H9 (cell line): Measurements from ENCODE around the gene ANO3. TPM values are rescaled to one million over a fixed set of nuclear protein-coding genes. Genes with fewer than 3 reads are reported as not detected.

ENCODE experiments used
- DNase-seq: peaks from one replicate; pipeline ENCODE4 v3.0.0-alpha.2; 2017
- H2AFZ ChIP-seq: one replicate; pipeline ENCODE4 v1.6.1; 2013; ENCODE audit warnings: mild to moderate bottlenecking, low read length, control low read depth, moderate library complexity
- H2AK5ac ChIP-seq: 2 replicates; pipeline ENCODE4 v1.6.1; 2013; ENCODE audit warnings: low read length, control low read depth, mixed read lengths; ENCODE audit not compliant: insufficient read length
- H2BK120ac ChIP-seq: one replicate; pipeline ENCODE4 v1.6.1; 2013; ENCODE audit warnings: low read depth, mild to moderate bottlenecking, low read length, control low read depth, inconsistent platforms; ENCODE audit not compliant: poor library complexity, severe bottlenecking
- H2BK12ac ChIP-seq: 2 replicates; pipeline ENCODE4 v1.6.1; 2013; ENCODE audit warnings: low read length, control low read depth, mixed read lengths, low read depth; ENCODE audit not compliant: insufficient read length
- H2BK15ac ChIP-seq: 2 replicates; pipeline ENCODE4 v1.6.1; 2013; ENCODE audit warnings: low read depth, low read length, control low read depth
- H2BK20ac ChIP-seq: one replicate; pipeline ENCODE4 v1.6.1; 2013; ENCODE audit warnings: low read depth, mild to moderate bottlenecking, low read length, control low read depth, inconsistent platforms; ENCODE audit not compliant: poor library complexity, severe bottlenecking
- H2BK5ac ChIP-seq: 2 replicates; pipeline ENCODE4 v1.6.1; 2013; ENCODE audit warnings: low read length, control low read depth, mixed read lengths; ENCODE audit not compliant: insufficient read length
- H3K14ac ChIP-seq: 2 replicates; pipeline ENCODE4 v1.6.1; 2013; ENCODE audit warnings: low read length, control low read depth; ENCODE audit not compliant: insufficient read depth
- H3K18ac ChIP-seq: 2 replicates; pipeline ENCODE4 v1.6.1; 2013; ENCODE audit warnings: low read depth, mild to moderate bottlenecking, mixed read lengths, low read length, control low read depth; ENCODE audit not compliant: insufficient read length
- H3K23ac ChIP-seq: 2 replicates; pipeline ENCODE4 v1.6.1; 2013; ENCODE audit warnings: low read length, control low read depth, mixed read lengths, low read depth; ENCODE audit not compliant: insufficient read length
- H3K23me2 ChIP-seq: 2 replicates; pipeline ENCODE4 v1.6.1; 2013; ENCODE audit warnings: low read depth, mild to moderate bottlenecking, mixed read lengths, low read length, control low read depth; ENCODE audit not compliant: insufficient read length, poor library complexity, severe bottlenecking
- H3K27ac ChIP-seq: 2 replicates; pipeline ENCODE4 v1.5.1; 2013; ENCODE audit warnings: low read length, control low read depth, mixed read lengths, low read depth; ENCODE audit not compliant: insufficient read length
- H3K27me3 ChIP-seq: 2 replicates; pipeline ENCODE4 v1.6.1; 2013; ENCODE audit warnings: low read length, control low read depth, inconsistent platforms; ENCODE audit not compliant: insufficient read depth
- H3K4ac ChIP-seq: 2 replicates; pipeline ENCODE4 v1.6.1; 2013; ENCODE audit warnings: low read depth, mild to moderate bottlenecking, control low read depth, inconsistent platforms, low read length, moderate library complexity
- H3K4me1 ChIP-seq: 2 replicates; pipeline ENCODE4 v1.6.1; 2013; ENCODE audit warnings: low read length, control low read depth, inconsistent platforms; ENCODE audit not compliant: insufficient read depth
- H3K4me2 ChIP-seq: 2 replicates; pipeline ENCODE4 v1.6.1; 2013; ENCODE audit warnings: low read length, control low read depth, mixed read lengths; ENCODE audit not compliant: insufficient read length, insufficient read depth
- H3K56ac ChIP-seq: 2 replicates; pipeline ENCODE4 v1.6.1; 2013; ENCODE audit warnings: low read depth, mild to moderate bottlenecking, mixed read lengths, low read length, control low read depth; ENCODE audit not compliant: insufficient read length
- H3K79me1 ChIP-seq: 2 replicates; pipeline ENCODE4 v1.6.1; 2013; ENCODE audit warnings: low read depth, mild to moderate bottlenecking, moderate library complexity, low read length, control low read depth, inconsistent platforms; ENCODE audit not compliant: insufficient read depth, poor library complexity, severe bottlenecking
- H3K79me2 ChIP-seq: 2 replicates; pipeline ENCODE4 v1.6.1; 2013; ENCODE audit warnings: low read length, control low read depth, inconsistent platforms; ENCODE audit not compliant: insufficient read depth
- H3K9ac ChIP-seq: 2 replicates; pipeline ENCODE4 v1.6.1; 2013; ENCODE audit warnings: low read length, control low read depth, mixed read lengths; ENCODE audit not compliant: insufficient read length; ENCODE audit errors: extremely low read depth
- H3K9me3 ChIP-seq: one replicate; pipeline ENCODE4 v1.6.1; 2013; ENCODE audit warnings: low read depth, low read length, inconsistent platforms; ENCODE audit not compliant: control insufficient read depth
- H3T11ph ChIP-seq: one replicate; pipeline ENCODE4 v1.6.1; 2013; ENCODE audit warnings: mild to moderate bottlenecking, low read length, control low read depth, inconsistent platforms
- H4K20me1 ChIP-seq: one replicate; pipeline ENCODE4 v1.6.1; 2013; ENCODE audit not compliant: control insufficient read depth, insufficient read length, insufficient read depth
- H4K5ac ChIP-seq: 2 replicates; pipeline ENCODE4 v1.6.1; 2013; ENCODE audit warnings: low read depth, mild to moderate bottlenecking, mixed read lengths, low read length, control low read depth; ENCODE audit not compliant: insufficient read length
- H4K8ac ChIP-seq: replicated peaks from 2 replicates; pipeline ENCODE4 v1.6.1; 2013; ENCODE audit warnings: low read length, control low read depth, mixed read lengths, low read depth; ENCODE audit not compliant: insufficient read length
- H4K91ac ChIP-seq: 2 replicates; pipeline ENCODE4 v1.6.1; 2013; ENCODE audit warnings: low read depth, mild to moderate bottlenecking, moderate library complexity, mixed read lengths, low read length, control low read depth; ENCODE audit not compliant: insufficient read length
- H3K27ac Mint-ChIP-seq, 3 experiments: 2 replicates in 2 of 3; 3 replicates in 1 of 3; pipeline ENCODE4 v1.8.0; 2020 to 2021; ENCODE audit warnings: mixed read lengths in 3 of 3, mild to moderate bottlenecking in 1 of 3, moderate library complexity in 1 of 3
- H3K27me3 Mint-ChIP-seq: 2 replicates; pipeline ENCODE4 v1.8.0; 2021; ENCODE audit warnings: low read depth, mild to moderate bottlenecking, moderate library complexity, mixed read lengths
- H3K36me3 Mint-ChIP-seq, 3 experiments: 2 replicates in 2 of 3; 3 replicates in 1 of 3; pipeline ENCODE4 v1.8.0; 2020 to 2021; ENCODE audit warnings: low read depth in 3 of 3, mixed read lengths in 3 of 3; ENCODE audit not compliant: insufficient read depth in 1 of 3
- H3K4me1 Mint-ChIP-seq, 2 experiments: 2 replicates each; pipeline ENCODE4 v1.8.0; 2020; ENCODE audit warnings: mixed read lengths in 2 of 2
- H3K4me3 Mint-ChIP-seq, 2 experiments: 2 replicates in 1 of 2; 3 replicates in 1 of 2; pipeline ENCODE4 v1.8.0; 2020 to 2021; ENCODE audit warnings: mild to moderate bottlenecking in 2 of 2, mixed read lengths in 2 of 2, moderate library complexity in 1 of 2
- H3K9me3 Mint-ChIP-seq, 2 experiments: 2 replicates in 1 of 2; 3 replicates in 1 of 2; pipeline ENCODE4 v1.8.0; 2020; ENCODE audit warnings: mild to moderate bottlenecking in 2 of 2, mixed read lengths in 2 of 2, moderate library complexity in 1 of 2
- WGBS: extraction: QIAGEN DNeasy Blood & Tissue Kit; methylation state at CpG from one replicate; pipeline ENCODE4 v1.1.7; 2013; ENCODE audit warnings: missing lambda C conversion rate, low lambda C conversion rate, mixed read lengths; ENCODE audit not compliant: insufficient read length; ENCODE audit errors: extremely low coverage; 5-methylcytosine and 5-hydroxymethylcytosine counted together
- total RNA-seq: library from RNA; stranded (reverse); gene quantifications from 2 replicates; pipeline ENCODE4 v1.2.1, GENCODE V29; 2021
- TF ChIP-seq, protein P1 (sequence below): fragments of 200-600 bp; sonication (generic); conservative IDR thresholded peaks from 3 replicates; pipeline ENCODE4 v1.8.0; 2021; ENCODE audit warnings: antibody characterized with exemption, mild to moderate bottlenecking

ANO3 gene
- total RNA-seq, 1 experiment from 2014 or later = not detected

DNA sequence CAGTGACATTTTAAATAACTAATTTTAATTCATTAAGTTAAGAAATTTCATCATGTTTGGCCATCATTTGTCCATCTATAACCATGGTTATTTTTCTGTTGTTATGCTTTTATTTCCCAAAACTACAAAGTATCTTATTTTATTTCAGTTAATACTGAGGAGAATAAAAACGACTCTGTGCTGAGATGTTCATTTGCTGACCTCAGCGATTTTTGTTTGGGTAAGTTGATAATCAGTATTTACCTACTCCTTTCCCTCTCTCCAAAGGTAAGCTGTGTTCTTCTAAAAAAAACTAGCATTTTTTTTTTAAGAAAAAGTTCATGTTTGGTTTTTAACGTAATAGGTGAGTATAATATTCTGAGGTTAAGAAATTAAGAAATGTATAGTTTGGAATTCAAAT lies 111.7 kb downstream of the ANO3 start:
- no peaks in the 10 kb centered on the region for H3K4me1 ChIP-seq
- no peak overlapping the region for H2BK5ac ChIP-seq
- no peak overlapping the region for H2BK12ac ChIP-seq
- H4K91ac ChIP-seq = no peak overlapping the region
- H4K8ac ChIP-seq = no peak overlapping the region
- H2AFZ ChIP-seq = no peak overlapping the region
- no peaks in the 10 kb centered on the region for H3K27me3 ChIP-seq
- H2AK5ac ChIP-seq = no peak overlapping the region
- H3K56ac ChIP-seq = no peak overlapping the region
- H4K20me1 ChIP-seq = no peaks in the 10 kb centered on the region
- H3K4me2 ChIP-seq = no peak overlapping the region
- no peak overlapping the region for H3K18ac ChIP-seq
- H3K79me2 ChIP-seq = no peaks in the 10 kb centered on the region
- no peak overlapping the region for H3K27ac ChIP-seq
- H3K23ac ChIP-seq = no peak overlapping the region
- no CpG with 5 or more reads among the region's 3 CpGs for WGBS
- Mint-ChIP-seq H3K36me3 (no peaks in the 10 kb centered on the region), H3K27ac (no peak overlapping the region), H3K4me1 (no peaks in the 10 kb centered on the region), H3K9me3 (no peaks in the 10 kb centered on the region), H3K27me3 (no peaks in the 10 kb centered on the region), H3K4me3 (no peak overlapping the region)
- no peaks in the 10 kb centered on the region for H3K79me1 ChIP-seq
- H3T11ph ChIP-seq = no peak overlapping the region
- no peak overlapping the region for H4K5ac ChIP-seq
- H2BK120ac ChIP-seq = no peak overlapping the region
- H2BK15ac ChIP-seq = no peak overlapping the region
- DNase-seq = no peak
- H3K9me3 ChIP-seq = no peaks in the 10 kb centered on the region
- no peak overlapping the region for H3K14ac ChIP-seq
- no peak overlapping the region for H3K9ac ChIP-seq
- H2BK20ac ChIP-seq = no peak overlapping the region
- TF ChIP-seq, protein P1, sequence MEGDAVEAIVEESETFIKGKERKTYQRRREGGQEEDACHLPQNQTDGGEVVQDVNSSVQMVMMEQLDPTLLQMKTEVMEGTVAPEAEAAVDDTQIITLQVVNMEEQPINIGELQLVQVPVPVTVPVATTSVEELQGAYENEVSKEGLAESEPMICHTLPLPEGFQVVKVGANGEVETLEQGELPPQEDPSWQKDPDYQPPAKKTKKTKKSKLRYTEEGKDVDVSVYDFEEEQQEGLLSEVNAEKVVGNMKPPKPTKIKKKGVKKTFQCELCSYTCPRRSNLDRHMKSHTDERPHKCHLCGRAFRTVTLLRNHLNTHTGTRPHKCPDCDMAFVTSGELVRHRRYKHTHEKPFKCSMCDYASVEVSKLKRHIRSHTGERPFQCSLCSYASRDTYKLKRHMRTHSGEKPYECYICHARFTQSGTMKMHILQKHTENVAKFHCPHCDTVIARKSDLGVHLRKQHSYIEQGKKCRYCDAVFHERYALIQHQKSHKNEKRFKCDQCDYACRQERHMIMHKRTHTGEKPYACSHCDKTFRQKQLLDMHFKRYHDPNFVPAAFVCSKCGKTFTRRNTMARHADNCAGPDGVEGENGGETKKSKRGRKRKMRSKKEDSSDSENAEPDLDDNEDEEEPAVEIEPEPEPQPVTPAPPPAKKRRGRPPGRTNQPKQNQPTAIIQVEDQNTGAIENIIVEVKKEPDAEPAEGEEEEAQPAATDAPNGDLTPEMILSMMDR = no peak
- no peaks in the 10 kb centered on the region for H3K23me2 ChIP-seq
- H3K4ac ChIP-seq = no peak overlapping the region
